Pons (tissue), 1 donor: ENCODE results near the gene PITPNM1.
"Not testable (repeated sequence)": the region's sequence is repeated elsewhere in the genome, so short reads cannot be mapped to it uniquely, and the experiment has no call there.

Experiments
- DNase-seq: peaks from one replicate; pipeline ENCODE4 v3.0.0-alpha.2; 2016; ENCODE audit warnings: low spot score

The PITPNM1 gene

GRCh38 chr11:67504950-67505581, at the start of gene PITPNM1:
TSS of gene PITPNM1 (minus strand) at chr11:67505363. CDS start at chr11:67504180, 1,183 bp downstream.
- peak; percentile 32 for DNase-seq

- not testable (repeated sequence) for DNase-seq
These were observed 46.5 kb upstream of the PITPNM1 start for GRCh38 chr11:67551697-67552096.

GRCh38 chr11:67551127-67551526, 46.0 kb upstream of the PITPNM1 start:
- no peak for DNase-seq

- DNase-seq: no peak
These were observed 43.5 kb upstream of the PITPNM1 start for GRCh38 chr11:67548555-67549110.

GRCh38 chr11:67548112-67548511, 42.9 kb upstream of the PITPNM1 start:
- not testable (repeated sequence) for DNase-seq

- DNase-seq: no peak
These were observed 40.1 kb upstream of the PITPNM1 start for GRCh38 chr11:67545280-67545679.

GRCh38 chr11:67544616-67545242, 39.6 kb upstream of the PITPNM1 start:
- peak; percentile 13 for DNase-seq

GRCh38 chr11:67543585-67543984, 38.4 kb upstream of the PITPNM1 start:
- no peak for DNase-seq

GRCh38 chr11:67542971-67543370, 37.8 kb upstream of the PITPNM1 start:
- no peak for DNase-seq

- DNase-seq: no peak
These were observed 37.0 kb upstream of the PITPNM1 start for GRCh38 chr11:67542169-67542568.

- no peak for DNase-seq
These were observed 36.0 kb upstream of the PITPNM1 start for GRCh38 chr11:67541198-67541597.

GRCh38 chr11:67539550-67539949, 34.4 kb upstream of the PITPNM1 start:
- no peak for DNase-seq

GRCh38 chr11:67538823-67539505, 33.8 kb upstream of the PITPNM1 start:
- no peak for DNase-seq

- DNase-seq: no peak
These were observed 33.1 kb upstream of the PITPNM1 start for GRCh38 chr11:67538306-67538705.

GRCh38 chr11:67535561-67535960, 30.4 kb upstream of the PITPNM1 start:
- DNase-seq: no peak

GRCh38 chr11:67534070-67534679, 29.0 kb upstream of the PITPNM1 start:
- DNase-seq: no peak

- DNase-seq: no peak
These were observed 27.7 kb upstream of the PITPNM1 start for GRCh38 chr11:67532889-67533288.

- no peak for DNase-seq
These were observed 25.1 kb upstream of the PITPNM1 start for GRCh38 chr11:67530282-67530592.

GRCh38 chr11:67528376-67528775, 23.2 kb upstream of the PITPNM1 start:
- no peak for DNase-seq

- DNase-seq: no peak
These were observed 20.3 kb upstream of the PITPNM1 start for GRCh38 chr11:67525275-67525976.

GRCh38 chr11:67524480-67524808, 19.3 kb upstream of the PITPNM1 start:
- no peak for DNase-seq
